ENCODE results near the gene P2RY8. TPM values are rescaled to one million over a fixed set of nuclear protein-coding genes. Genes with fewer than 3 reads are reported as not detected.

P2RY8 gene
- total RNA-seq, 3 donors from 2014 or later (not counting 1 experiment from before 2014, with no cell fraction given): 73.7 to 114 (median 107) TPM

DNA sequence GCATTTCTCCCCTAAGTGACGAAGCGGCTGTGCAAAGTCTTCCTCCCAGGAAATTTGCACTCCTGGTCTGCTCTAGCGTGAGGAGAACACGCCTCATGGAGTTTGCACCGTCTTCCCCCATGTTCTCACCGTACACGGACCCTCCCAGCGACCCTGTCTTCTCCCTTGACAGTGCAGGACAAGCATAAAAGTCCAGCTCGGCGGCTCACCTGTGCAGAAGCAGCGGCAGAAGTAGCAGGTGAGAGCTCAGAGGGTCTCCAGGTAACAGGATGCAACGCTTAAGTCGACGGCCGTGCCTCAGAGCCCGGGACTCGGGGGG lies 314 bp downstream of the P2RY8 start:
- no peaks in the 10 kb centered on the region for H3K9me3 ChIP-seq (ENCODE audit: control insufficient read depth, insufficient read depth, low read length)
- Mint-ChIP-seq H3K27ac (peak overlapping the region; percentile 95 to 97), H3K4me3 (peak overlapping the region; percentile 93), H3K36me3 (no peaks in the 10 kb centered on the region), H3K9me3 (no peaks in the 10 kb centered on the region), H3K27me3 (ENCODE audit: low read depth in 2 of 2) (no peaks in the 10 kb centered on the region), H3K4me1 (peaks cover 21 to 26% of the 10 kb centered on the region in 2 donors)
- peaks cover 5% of the 10 kb centered on the region for H3K36me3 ChIP-seq (ENCODE audit: control insufficient read depth, insufficient read depth, low read length)
- peaks cover 28% of the 10 kb centered on the region for H3K4me1 ChIP-seq (ENCODE audit: control insufficient read depth, insufficient read depth, low read length)
- DNase-seq (no peak), ATAC-seq (peak; percentile 4 to 17 (median 14))
- intact Hi-C loops (cut with micrococcal nuclease): loop anchor here (1.0 to 2.0 kb wide), 6 partner anchors 16 to 144 kb away; partner anchors contain the start of gene SLC25A6
- H3K27ac ChIP-seq (ENCODE audit: low read length): peak overlapping the region; percentile 98
- under 1% methylated on average over 17 of the region's 17 CpGs for WGBS (ENCODE audit: insufficient coverage)
- no peaks in the 10 kb centered on the region for H3K27me3 ChIP-seq (ENCODE audit: control insufficient read depth, insufficient read depth, low read length)
- peak overlapping the region; percentile 96 for H3K4me3 ChIP-seq (ENCODE audit: low read length)
- TF ChIP-seq, protein P1, sequence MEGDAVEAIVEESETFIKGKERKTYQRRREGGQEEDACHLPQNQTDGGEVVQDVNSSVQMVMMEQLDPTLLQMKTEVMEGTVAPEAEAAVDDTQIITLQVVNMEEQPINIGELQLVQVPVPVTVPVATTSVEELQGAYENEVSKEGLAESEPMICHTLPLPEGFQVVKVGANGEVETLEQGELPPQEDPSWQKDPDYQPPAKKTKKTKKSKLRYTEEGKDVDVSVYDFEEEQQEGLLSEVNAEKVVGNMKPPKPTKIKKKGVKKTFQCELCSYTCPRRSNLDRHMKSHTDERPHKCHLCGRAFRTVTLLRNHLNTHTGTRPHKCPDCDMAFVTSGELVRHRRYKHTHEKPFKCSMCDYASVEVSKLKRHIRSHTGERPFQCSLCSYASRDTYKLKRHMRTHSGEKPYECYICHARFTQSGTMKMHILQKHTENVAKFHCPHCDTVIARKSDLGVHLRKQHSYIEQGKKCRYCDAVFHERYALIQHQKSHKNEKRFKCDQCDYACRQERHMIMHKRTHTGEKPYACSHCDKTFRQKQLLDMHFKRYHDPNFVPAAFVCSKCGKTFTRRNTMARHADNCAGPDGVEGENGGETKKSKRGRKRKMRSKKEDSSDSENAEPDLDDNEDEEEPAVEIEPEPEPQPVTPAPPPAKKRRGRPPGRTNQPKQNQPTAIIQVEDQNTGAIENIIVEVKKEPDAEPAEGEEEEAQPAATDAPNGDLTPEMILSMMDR (IDR thresholded peaks at IDR 0.05): no peak

DNA sequence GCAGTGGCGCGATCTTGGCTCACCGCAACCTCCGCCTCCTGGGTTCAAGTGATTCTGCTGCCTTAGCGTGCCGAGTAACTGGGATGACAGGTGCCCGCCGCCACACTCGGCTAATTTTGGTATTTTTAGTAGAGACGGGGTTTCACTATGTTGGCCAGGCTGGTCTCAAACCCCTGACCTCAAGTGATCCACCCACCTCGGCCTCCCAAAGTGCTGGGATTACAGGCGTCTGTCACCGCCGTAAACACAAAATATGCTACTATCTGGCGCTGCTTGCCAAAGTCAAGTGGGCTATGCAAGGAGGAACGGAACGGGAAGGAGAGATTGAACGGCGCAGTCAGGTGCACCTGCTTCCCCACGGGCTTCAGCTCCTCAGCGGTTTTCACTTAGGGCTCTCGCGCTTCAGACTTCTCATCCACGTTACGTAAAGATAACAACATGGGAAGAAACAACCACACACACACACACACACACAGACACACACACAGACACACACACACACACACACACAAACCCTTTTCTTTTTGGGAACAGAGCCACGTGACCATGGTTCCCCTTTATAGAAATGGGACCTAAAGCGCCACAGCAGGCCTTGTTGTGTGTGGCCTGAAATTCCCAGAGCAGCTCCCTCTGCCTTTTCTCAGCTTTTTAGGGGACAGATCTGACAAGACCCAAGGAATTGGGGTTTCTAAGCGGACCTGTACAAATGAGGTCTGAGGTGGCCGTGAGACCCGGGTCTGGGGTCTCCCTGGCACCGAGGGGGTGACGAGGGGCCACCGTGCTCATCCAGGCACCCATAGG lies 1.5 kb downstream of the P2RY8 start:
- peak in 2 of 3 donors; percentile 4 to 5 for ATAC-seq
- H3K4me1 Mint-ChIP-seq: peaks cover 21 to 26% of the 10 kb centered on the region in 2 donors
- peak overlapping the region; percentile 96 for H3K4me3 ChIP-seq (ENCODE audit: low read length)
- peak overlapping the region; percentile 95 to 97 for H3K27ac Mint-ChIP-seq
- DNase-seq: peak in 1 of 2 donors; percentile 69
- no peaks in the 10 kb centered on the region for H3K9me3 Mint-ChIP-seq
- no peaks in the 10 kb centered on the region for H3K36me3 Mint-ChIP-seq
- no peaks in the 10 kb centered on the region for H3K27me3 ChIP-seq (ENCODE audit: control insufficient read depth, insufficient read depth, low read length)
- peaks cover 6% of the 10 kb centered on the region for H3K36me3 ChIP-seq (ENCODE audit: control insufficient read depth, insufficient read depth, low read length)
- TF ChIP-seq, protein P1 (IDR thresholded peaks at IDR 0.05): no peak
- intact Hi-C loops (cut with micrococcal nuclease): loop anchor here (2.0 kb wide), 3 partner anchors 15 to 73 kb away; no protein-coding TSS in a partner anchor
- H3K4me3 Mint-ChIP-seq: peak overlapping the region; percentile 93
- H3K27me3 Mint-ChIP-seq (ENCODE audit: low read depth in 2 of 2): no peaks in the 10 kb centered on the region
- H3K9me3 ChIP-seq (ENCODE audit: control insufficient read depth, insufficient read depth, low read length): no peaks in the 10 kb centered on the region
- WGBS (ENCODE audit: insufficient coverage): under 1% methylated on average over 33 of the region's 33 CpGs
- H3K4me1 ChIP-seq (ENCODE audit: control insufficient read depth, insufficient read depth, low read length): peaks cover 35% of the 10 kb centered on the region
- H3K27ac ChIP-seq (ENCODE audit: low read length): peak overlapping the region; percentile 98

DNA sequence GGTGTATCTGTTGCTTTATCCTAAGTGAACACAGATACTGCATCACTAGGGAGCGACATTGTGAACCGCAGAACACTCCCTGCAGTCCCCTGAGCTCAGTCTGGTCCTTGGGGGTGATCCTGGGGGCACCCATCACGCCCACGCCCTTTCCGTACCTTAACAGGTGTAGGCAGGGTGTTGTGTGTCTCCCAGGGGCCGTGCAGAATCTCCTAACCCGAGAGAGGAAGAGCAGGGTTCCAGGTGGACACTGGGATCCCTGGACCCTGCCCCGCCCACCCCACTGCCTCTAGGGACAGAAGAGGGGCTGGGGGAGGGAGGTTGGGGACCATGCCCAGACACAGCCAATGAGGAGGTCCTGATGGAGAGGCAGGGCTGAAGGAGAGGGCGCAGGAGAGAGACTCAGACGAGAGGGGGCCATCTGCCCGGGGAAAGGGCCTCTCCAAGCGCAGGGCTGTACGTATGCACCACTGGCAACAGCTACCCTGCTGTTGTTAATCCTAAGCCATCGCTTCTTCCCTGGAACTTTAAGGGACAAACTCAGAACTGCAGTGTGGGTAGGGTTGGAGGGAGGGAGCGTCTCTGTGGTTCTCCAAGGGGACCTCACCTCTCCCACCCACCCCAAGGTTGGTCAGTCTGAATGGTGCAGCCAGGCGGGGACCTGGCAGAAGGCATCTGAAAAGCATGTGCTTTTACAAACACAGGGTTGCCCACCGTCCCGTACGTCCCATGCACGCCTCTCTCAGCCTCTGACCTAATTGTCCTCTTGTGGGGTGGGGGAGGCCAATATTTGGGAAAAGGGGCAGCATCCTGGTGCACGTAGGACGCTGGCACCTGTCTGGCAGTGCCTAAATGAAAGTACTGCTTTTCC lies 2.5 kb downstream of the P2RY8 start:
- TF ChIP-seq, protein P1 (IDR thresholded peaks at IDR 0.05): no peak
- DNase-seq (peak; percentile 31 to 61), ATAC-seq (peak; percentile 32 to 40 (median 32))
- H3K36me3 ChIP-seq (ENCODE audit: control insufficient read depth, insufficient read depth, low read length): peaks cover 6% of the 10 kb centered on the region
- peak overlapping the region; percentile 98 for H3K27ac ChIP-seq (ENCODE audit: low read length)
- H3K4me3 ChIP-seq (ENCODE audit: low read length): peak overlapping the region; percentile 96
- H3K9me3 ChIP-seq (ENCODE audit: control insufficient read depth, insufficient read depth, low read length): no peaks in the 10 kb centered on the region
- intact Hi-C loops (cut with micrococcal nuclease): no loop called here
- H3K27ac Mint-ChIP-seq: peak overlapping the region; percentile 95 to 97
- WGBS (ENCODE audit: insufficient coverage): 14% methylated on average over 20 of the region's 22 CpGs
- no peaks in the 10 kb centered on the region for H3K27me3 ChIP-seq (ENCODE audit: control insufficient read depth, insufficient read depth, low read length)
- H3K36me3 Mint-ChIP-seq: no peaks in the 10 kb centered on the region
- no peaks in the 10 kb centered on the region for H3K9me3 Mint-ChIP-seq
- peaks cover 21 to 26% of the 10 kb centered on the region in 2 donors for H3K4me1 Mint-ChIP-seq
- H3K4me3 Mint-ChIP-seq: peak overlapping the region; percentile 93
- peaks cover 37% of the 10 kb centered on the region for H3K4me1 ChIP-seq (ENCODE audit: control insufficient read depth, insufficient read depth, low read length)
- H3K27me3 Mint-ChIP-seq (ENCODE audit: low read depth in 2 of 2): no peaks in the 10 kb centered on the region
